ENCODE measurements around the gene RSPH3.

Gene RSPH3

GRCh38 chr6:158947284-158947683 lies 52.7 kb downstream of the RSPH3 start:
- DNase-seq = no peak
- no peak for TF ChIP-seq CTCF (IDR thresholded peaks at IDR 0.05; ENCODE audit: low read depth, low read length, missing control alignments)
- in situ Hi-C loops (cut with HindIII; ENCODE audit: low pct_ligation_motif_present, low sequenced_read_pairs) = no loop called here
- Histone ChIP-seq H3K27me3 (replicated peaks) (no peaks in the 10 kb centered on the region), H3K4me3 (ENCODE audit: low read depth, low read length) (no peak overlapping the region), H3K36me3 (replicated peaks) (no peaks in the 10 kb centered on the region), H3K27ac (no peak overlapping the region)

GRCh38 chr6:158943380-158944032 lies 56.5 kb downstream of the RSPH3 start:
- no peak for TF ChIP-seq CTCF (IDR thresholded peaks at IDR 0.05; ENCODE audit: low read depth, low read length, missing control alignments)
- in situ Hi-C loops (cut with HindIII; ENCODE audit: low pct_ligation_motif_present, low sequenced_read_pairs) = no loop called here
- no peak overlapping the region for H3K4me3 ChIP-seq (ENCODE audit: low read depth, low read length)

GRCh38 chr6:158942349-158942748 lies 57.7 kb downstream of the RSPH3 start:
- Histone ChIP-seq H3K27me3 (replicated peaks) (no peaks in the 10 kb centered on the region), H3K4me3 (ENCODE audit: low read depth, low read length) (no peak overlapping the region), H3K27ac (no peak overlapping the region), H3K36me3 (replicated peaks) (no peaks in the 10 kb centered on the region)
- no peak for DNase-seq
- TF ChIP-seq CTCF (IDR thresholded peaks at IDR 0.05; ENCODE audit: low read depth, low read length, missing control alignments) = no peak
- in situ Hi-C loops (cut with HindIII; ENCODE audit: low pct_ligation_motif_present, low sequenced_read_pairs) = no loop called here

More at GRCh38 chr6:158943380-158944032, 56.5 kb downstream of the RSPH3 start:
- H3K27me3 ChIP-seq (replicated peaks) = no peaks in the 10 kb centered on the region
- no peak overlapping the region for H3K27ac ChIP-seq
- no peak for DNase-seq
- H3K36me3 ChIP-seq (replicated peaks) = no peaks in the 10 kb centered on the region

GRCh38 chr6:158941246-158941645 lies 58.8 kb downstream of the RSPH3 start:
- H3K36me3 ChIP-seq (replicated peaks) = no peaks in the 10 kb centered on the region
- in situ Hi-C loops (cut with HindIII; ENCODE audit: low pct_ligation_motif_present, low sequenced_read_pairs) = no loop called here
- no peaks in the 10 kb centered on the region for H3K27me3 ChIP-seq (replicated peaks)
- H3K4me3 ChIP-seq (ENCODE audit: low read depth, low read length) = no peak overlapping the region
- no peak overlapping the region for H3K27ac ChIP-seq
- no peak for DNase-seq
- no peak for TF ChIP-seq CTCF (IDR thresholded peaks at IDR 0.05; ENCODE audit: low read depth, low read length, missing control alignments)

- DNase-seq = no peak
- peak overlapping the region; percentile 42 for H3K4me3 ChIP-seq (ENCODE audit: low read depth, low read length)
- H3K27ac ChIP-seq = no peak overlapping the region
Observed at GRCh38 chr6:158939255-158940159, 60.5 kb downstream of the RSPH3 start.

More at GRCh38 chr6:158939255-158940159, 60.5 kb downstream of the RSPH3 start:
- in situ Hi-C loops (cut with HindIII; ENCODE audit: low pct_ligation_motif_present, low sequenced_read_pairs) = no loop called here
- H3K36me3 ChIP-seq (replicated peaks) = no peaks in the 10 kb centered on the region
- TF ChIP-seq CTCF (IDR thresholded peaks at IDR 0.05; ENCODE audit: low read depth, low read length, missing control alignments) = no peak
- no peaks in the 10 kb centered on the region for H3K27me3 ChIP-seq (replicated peaks)

All from brain microvascular endothelial cell (primary cell).